ENCODE results near the gene NSUN2. TPM values are rescaled to one million over a fixed set of nuclear protein-coding genes. Genes with fewer than 3 reads are reported as not detected.

Gene NSUN2
- total RNA-seq, 4 donors from 2014 or later = 37.7 to 65.8 (median 49.0) TPM

GRCh38 chr5:6579535-6579934 lies 53.3 kb downstream of the NSUN2 start:
- WGBS, 2 donors = 69 to 70% methylated on average over 3 to 4 of the region's 5 CpGs
- peaks cover 9 to 17% (median 13%) of the 10 kb centered on the region in 3 donors for H3K4me1 ChIP-seq
- DNase-seq = no peak
- H3K27me3 ChIP-seq = peaks cover 0 to 56% (median 1%) of the 10 kb centered on the region in 4 donors
- H3K36me3 ChIP-seq = no peaks in the 10 kb centered on the region
- no peak overlapping the region for H3K4me3 ChIP-seq
- TF ChIP-seq POLR2A (IDR thresholded peaks at IDR 0.05) (no peak), CTCF (IDR thresholded peaks at IDR 0.05) (no peak)
- no peaks in the 10 kb centered on the region for H3K9me3 ChIP-seq
- intact Hi-C loops (cut with DNase I) = loop anchor here (10.0 kb wide), 1 partner anchor 695 kb away; no protein-coding TSS in a partner anchor
- no peak overlapping the region for H3K27ac ChIP-seq

- intact Hi-C loops (cut with DNase I) = loop anchor here (10.0 kb wide), 1 partner anchor 694 kb away; no protein-coding TSS in a partner anchor
- DNase-seq = no peak
- 61 to 71% methylated on average over 9 to 10 of the region's 14 CpGs for WGBS, 2 donors
- TF ChIP-seq POLR2A (IDR thresholded peaks at IDR 0.05) = no peak
- no peak for TF ChIP-seq CTCF (IDR thresholded peaks at IDR 0.05)
- Histone ChIP-seq H3K4me1 (peaks cover 9 to 17% (median 13%) of the 10 kb centered on the region in 3 donors), H3K27ac (no peak overlapping the region), H3K9me3 (no peaks in the 10 kb centered on the region), H3K36me3 (no peaks in the 10 kb centered on the region), H3K27me3 (peaks cover 0 to 56% (median 1%) of the 10 kb centered on the region in 4 donors), H3K4me3 (no peak overlapping the region)
These were observed 54.0 kb downstream of the NSUN2 start for GRCh38 chr5:6578676-6579343.

- Histone ChIP-seq H3K4me3 (no peak overlapping the region), H3K4me1 (no peaks in the 10 kb centered on the region), H3K27me3 (peaks cover 0 to 55% (median 0%) of the 10 kb centered on the region in 4 donors), H3K36me3 (no peaks in the 10 kb centered on the region), H3K9me3 (no peaks in the 10 kb centered on the region), H3K27ac (no peak overlapping the region)
- DNase-seq = no peak
- 62% methylated on average over 4 to 5 of the region's 5 CpGs for WGBS, 2 donors
- TF ChIP-seq POLR2A (IDR thresholded peaks at IDR 0.05) (no peak), CTCF (IDR thresholded peaks at IDR 0.05) (peak in 5 of 6 experiments; percentile 28 to 62 (median 48))
- intact Hi-C loops (cut with DNase I) = loop anchor here (10.0 kb wide), 1 partner anchor 692 kb away; no protein-coding TSS in a partner anchor
These were observed 55.9 kb downstream of the NSUN2 start for GRCh38 chr5:6576861-6577501.

- intact Hi-C loops (cut with DNase I) = loop anchor here (10.0 kb wide), 1 partner anchor 690 kb away; no protein-coding TSS in a partner anchor
- DNase-seq = no peak
- Histone ChIP-seq H3K27ac (no peak overlapping the region), H3K4me1 (no peaks in the 10 kb centered on the region), H3K4me3 (no peak overlapping the region), H3K9me3 (no peaks in the 10 kb centered on the region), H3K27me3 (peaks cover 0 to 44% (median 0%) of the 10 kb centered on the region in 4 donors), H3K36me3 (no peaks in the 10 kb centered on the region)
- TF ChIP-seq POLR2A (IDR thresholded peaks at IDR 0.05) = no peak
- TF ChIP-seq CTCF (IDR thresholded peaks at IDR 0.05) = no peak
- 51 to 57% methylated on average over 8 to 11 of the region's 12 CpGs for WGBS, 2 donors
These were observed 58.2 kb downstream of the NSUN2 start for GRCh38 chr5:6574537-6575245.

All from esophagus squamous epithelium (tissue), 5 donors.